Astrocyte of the cerebellum (primary cell): ENCODE measurements around the gene NUP188.
"Not testable (repeated sequence)": the region's sequence is repeated elsewhere in the genome, so short reads cannot be mapped to it uniquely, and the experiment has no call there.

Source experiments
- DNase-seq: peaks from one replicate; pipeline ENCODE4 v3.0.0-alpha.2; 2011; ENCODE audit warnings: low read depth
- H3K4me3 ChIP-seq: 2 replicates; pipeline ENCODE4 v1.5.1; 2011; ENCODE audit warnings: mild to moderate bottlenecking, low read depth, low read length, moderate library complexity
- in situ Hi-C: cut with HindIII; loops from 2 replicates; pipeline ENCODE4 v1.10.0; 2017; ENCODE audit warnings: low sequenced_read_pairs
- TF ChIP-seq, protein P1 (sequence below): IDR thresholded peaks from 2 replicates; pipeline ENCODE4 v1.5.1; 2012; ENCODE audit warnings: low read length, low read depth, moderate library complexity, mild to moderate bottlenecking; ENCODE audit errors: missing control alignments

The NUP188 gene

DNA sequence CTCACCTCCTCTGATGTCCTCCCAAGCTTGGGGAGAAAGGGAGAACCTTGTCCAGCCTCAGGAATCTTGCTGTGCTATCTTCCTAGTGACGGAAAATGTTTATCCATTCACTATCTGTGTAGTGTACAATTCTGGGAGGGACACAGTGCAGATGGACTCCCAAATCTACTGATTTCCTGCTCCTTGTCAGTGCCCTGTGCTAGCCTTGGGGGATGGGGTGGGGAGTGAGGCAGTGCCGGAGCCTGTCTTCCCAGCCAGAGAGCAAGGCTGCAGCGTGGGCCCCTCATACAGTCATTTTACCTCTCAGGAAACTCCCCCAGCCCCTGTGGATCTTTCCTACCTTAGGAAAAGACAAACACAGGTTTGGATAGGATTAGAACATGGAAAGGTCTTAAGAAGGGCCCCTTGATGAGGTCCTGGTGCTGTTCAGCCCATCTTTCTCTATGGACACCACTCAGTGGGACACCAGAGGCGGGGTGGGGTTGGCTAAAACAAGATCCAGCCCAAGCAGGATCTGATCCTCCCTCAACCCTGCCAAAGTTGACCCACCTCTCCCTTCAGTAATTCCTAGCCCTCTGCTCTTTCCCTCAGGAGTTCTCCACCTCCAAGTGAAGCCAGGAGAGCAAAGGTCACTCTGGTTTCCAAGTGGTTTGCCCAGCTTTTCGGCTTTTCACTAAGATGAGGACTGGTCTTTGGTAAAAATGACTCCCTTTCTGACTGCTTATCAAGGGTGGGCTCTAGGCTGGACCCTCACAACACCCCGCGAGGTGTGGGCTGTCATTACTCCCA, 3.5 kb upstream of the NUP188 start:
- no peak for DNase-seq
- TF ChIP-seq, protein P1, sequence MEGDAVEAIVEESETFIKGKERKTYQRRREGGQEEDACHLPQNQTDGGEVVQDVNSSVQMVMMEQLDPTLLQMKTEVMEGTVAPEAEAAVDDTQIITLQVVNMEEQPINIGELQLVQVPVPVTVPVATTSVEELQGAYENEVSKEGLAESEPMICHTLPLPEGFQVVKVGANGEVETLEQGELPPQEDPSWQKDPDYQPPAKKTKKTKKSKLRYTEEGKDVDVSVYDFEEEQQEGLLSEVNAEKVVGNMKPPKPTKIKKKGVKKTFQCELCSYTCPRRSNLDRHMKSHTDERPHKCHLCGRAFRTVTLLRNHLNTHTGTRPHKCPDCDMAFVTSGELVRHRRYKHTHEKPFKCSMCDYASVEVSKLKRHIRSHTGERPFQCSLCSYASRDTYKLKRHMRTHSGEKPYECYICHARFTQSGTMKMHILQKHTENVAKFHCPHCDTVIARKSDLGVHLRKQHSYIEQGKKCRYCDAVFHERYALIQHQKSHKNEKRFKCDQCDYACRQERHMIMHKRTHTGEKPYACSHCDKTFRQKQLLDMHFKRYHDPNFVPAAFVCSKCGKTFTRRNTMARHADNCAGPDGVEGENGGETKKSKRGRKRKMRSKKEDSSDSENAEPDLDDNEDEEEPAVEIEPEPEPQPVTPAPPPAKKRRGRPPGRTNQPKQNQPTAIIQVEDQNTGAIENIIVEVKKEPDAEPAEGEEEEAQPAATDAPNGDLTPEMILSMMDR: no peak
- no peak overlapping the region for H3K4me3 ChIP-seq
- in situ Hi-C loops: no loop called here

DNA sequence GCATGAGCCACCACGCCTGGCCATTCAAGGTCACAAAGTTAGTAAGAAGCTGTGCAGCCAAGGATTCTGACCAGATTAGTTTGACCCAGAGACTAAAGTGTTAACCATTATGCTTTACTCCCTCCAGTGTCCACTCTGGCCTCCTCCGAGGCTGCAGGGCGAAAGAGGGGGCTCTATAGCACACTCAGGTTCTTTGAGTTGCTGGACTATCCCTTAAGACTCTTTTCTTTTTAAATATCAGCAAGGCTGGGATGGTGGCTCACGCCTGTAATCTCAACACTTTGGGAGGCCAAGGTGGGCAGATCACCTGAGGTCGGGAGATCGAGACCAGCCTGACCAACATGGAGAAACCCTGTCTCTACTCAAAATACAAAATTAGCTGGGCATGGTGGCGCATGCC, 2.5 kb upstream of the NUP188 start:
- in situ Hi-C loops, DNase-seq, H3K4me3 ChIP-seq: not testable (repeated sequence)

DNA sequence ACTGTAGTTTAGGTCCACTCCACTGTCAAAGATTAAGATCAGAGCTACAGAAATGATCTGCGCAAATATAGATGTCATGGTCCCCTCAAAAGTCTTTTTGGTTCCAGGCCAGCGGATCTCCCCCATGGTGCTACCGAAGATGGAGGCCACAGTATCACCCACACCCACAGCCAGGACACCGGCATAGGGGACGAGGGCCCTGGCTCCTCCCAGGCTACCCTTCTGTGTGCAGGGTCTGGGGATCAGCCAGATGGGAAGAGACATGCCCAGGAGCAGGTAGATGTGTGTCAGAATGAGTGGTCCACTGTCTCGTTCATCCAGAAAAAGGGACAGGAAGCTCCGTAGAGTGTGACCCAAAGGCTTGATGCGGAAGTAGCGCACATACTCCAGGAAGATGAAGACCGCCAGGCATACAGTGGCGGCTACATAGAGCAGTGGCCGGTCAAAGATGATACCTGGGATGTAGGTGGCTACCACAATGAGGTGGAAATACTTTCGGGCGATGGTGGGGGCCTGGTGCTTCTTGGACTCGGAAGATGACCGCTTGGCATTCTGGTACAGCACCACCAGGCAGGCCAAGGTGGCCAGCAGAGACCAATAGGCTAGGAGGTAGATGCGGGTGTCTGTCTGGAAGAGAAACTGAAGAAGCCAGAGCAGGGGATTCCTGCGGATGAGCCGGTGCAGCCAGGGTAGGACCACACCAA, 1.5 kb upstream of the NUP188 start:
- no peak for DNase-seq
- in situ Hi-C loops: no loop called here
- H3K4me3 ChIP-seq: no peak overlapping the region
- TF ChIP-seq, protein P1: no peak

DNA sequence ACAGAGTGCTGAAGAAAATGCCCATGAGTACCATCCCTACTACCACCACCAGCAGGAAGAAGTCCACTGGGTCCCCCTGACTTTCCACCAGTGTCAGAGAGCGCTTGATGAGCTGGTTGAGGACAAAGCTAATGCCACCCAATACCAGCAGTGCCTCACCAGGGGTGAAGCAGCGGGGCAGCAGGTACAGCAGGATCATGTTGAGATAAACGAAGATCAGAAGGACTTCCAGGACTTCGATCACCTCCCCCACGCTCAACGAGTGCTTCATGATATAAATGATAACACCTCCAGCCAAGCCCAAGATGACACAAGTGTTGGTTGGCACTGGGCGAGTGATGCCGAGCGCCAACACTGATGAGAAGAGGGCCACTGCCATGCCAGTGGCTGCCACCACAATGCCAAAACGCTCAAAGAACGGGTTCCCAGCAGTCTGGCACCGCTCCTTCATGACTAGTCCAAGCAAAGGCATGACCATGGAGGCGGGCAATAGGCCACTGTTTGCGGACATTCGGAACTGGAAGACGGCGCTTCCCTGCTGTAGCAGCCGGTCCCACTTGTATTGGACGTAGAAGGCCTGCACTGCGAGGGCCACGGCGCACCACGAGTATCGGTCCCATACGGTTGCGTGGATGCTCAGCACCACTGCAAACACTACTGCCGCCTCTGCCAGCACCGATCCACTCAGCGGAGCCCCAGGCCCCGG, 775 bp upstream of the NUP188 start:
- in situ Hi-C loops: no loop called here
- TF ChIP-seq, protein P1: no peak
- no peak for DNase-seq
- H3K4me3 ChIP-seq: peak overlapping the region; percentile 82

DNA sequence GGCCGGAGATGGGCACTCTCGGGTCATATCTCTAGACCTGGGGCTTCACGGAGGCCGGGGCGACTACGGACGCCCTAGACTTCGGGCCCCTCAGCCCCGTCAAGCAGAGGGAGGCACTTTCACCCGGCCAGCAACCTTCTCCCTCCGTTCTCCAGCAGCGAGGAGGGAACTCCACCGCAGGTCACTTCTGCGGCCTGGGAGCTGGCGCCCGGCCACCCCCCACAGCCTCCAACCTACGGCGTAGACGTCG, 297 bp upstream of the NUP188 start:
- in situ Hi-C loops: no loop called here
- TF ChIP-seq, protein P1: no peak
- H3K4me3 ChIP-seq: peak overlapping the region; percentile 82
- DNase-seq: no peak

DNA sequence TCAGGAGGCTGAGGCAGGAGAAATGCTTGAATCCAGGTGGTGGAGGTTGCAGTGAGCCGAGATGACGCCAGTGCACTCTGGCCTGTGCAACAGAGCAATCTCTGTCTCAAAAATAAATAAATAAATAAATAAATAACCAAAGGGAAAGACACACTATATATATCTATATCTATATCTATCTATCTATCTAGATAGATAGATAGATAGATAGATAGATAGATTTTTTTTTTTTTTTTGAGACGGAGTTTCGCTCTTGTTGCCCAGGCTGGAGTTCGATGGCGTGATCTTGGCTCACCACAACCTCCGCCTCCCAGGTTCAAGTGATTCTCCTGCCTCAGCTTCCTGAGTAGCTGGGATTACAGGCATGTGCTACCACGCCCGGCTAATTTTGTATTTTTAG, 13.9 kb downstream of the NUP188 start:
- H3K4me3 ChIP-seq, DNase-seq, in situ Hi-C loops: not testable (repeated sequence)

DNA sequence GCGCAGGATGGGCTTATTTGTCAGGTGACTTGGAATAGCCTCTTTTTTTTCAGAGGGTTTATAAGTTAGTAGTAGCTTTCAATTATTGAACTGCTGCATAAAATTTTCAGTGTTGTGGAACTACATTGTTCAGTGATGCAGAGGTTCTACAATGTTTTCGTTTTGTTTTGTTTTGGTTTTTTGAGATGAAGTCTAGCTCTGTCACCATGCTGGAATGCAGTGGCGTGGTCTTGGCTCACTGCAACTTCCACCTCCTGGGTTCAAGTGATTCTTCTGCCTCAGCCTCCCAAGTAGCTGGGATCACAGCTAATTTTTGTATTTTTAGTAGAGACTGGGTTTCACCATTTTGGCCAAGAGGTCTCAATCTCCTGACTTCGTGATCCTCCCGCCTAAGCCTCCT, 22.0 kb downstream of the NUP188 start:
- H3K4me3 ChIP-seq: no peak overlapping the region
- no peak for DNase-seq
- in situ Hi-C loops: no loop called here
- TF ChIP-seq, protein P1: no peak
